HL-60 (cell line): ENCODE measurements around the gene MYLK4.

Source experiments
- DNase-seq, 2 experiments: peaks; one replicate each; pipeline ENCODE4 v3.0.0-alpha.2; 2010 to 2020; ENCODE audit warnings: low read depth in 1 of 2, low spot score in 1 of 2
- H3K27ac ChIP-seq: fragments of 250-450 bp; sonication (Bioruptor Pico); replicated peaks from 2 replicates; pipeline ENCODE4 v1.5.1; 2020; ENCODE audit warnings: mild to moderate bottlenecking, moderate library complexity
- H3K27me3 ChIP-seq: fragments of 250-450 bp; sonication (Bioruptor Pico); 2 replicates; pipeline ENCODE4 v1.5.1; 2021; ENCODE audit warnings: mild to moderate bottlenecking, moderate library complexity; ENCODE audit not compliant: insufficient read depth, poor library complexity, severe bottlenecking
- H3K4me3 ChIP-seq: replicated peaks from 2 replicates; pipeline ENCODE4 v1.5.1; 2011; ENCODE audit warnings: mild to moderate bottlenecking, control low read depth, low read length; ENCODE audit not compliant: insufficient read depth
- CTCF ChIP-seq: IDR thresholded peaks from one replicate; pipeline ENCODE4 v1.5.1; 2011; ENCODE audit warnings: low read length, control low read depth, inconsistent platforms; ENCODE audit not compliant: insufficient read depth
- GABPA ChIP-seq: IDR thresholded peaks from 2 replicates; pipeline ENCODE4 v1.6.1; 2012; ENCODE audit warnings: low read depth
- POLR2AphosphoS5 ChIP-seq: IDR thresholded peaks from 2 replicates; pipeline ENCODE4 v1.6.1; 2012; ENCODE audit warnings: low read depth
- REST ChIP-seq: IDR thresholded peaks from 2 replicates; pipeline ENCODE4 v1.6.1; 2012; ENCODE audit warnings: low read depth; ENCODE audit not compliant: insufficient replicate concordance
- SPI1 ChIP-seq: IDR thresholded peaks from 2 replicates; pipeline ENCODE4 v1.6.1; 2012; ENCODE audit warnings: low read depth, mild to moderate bottlenecking, borderline replicate concordance

The MYLK4 gene

GRCh38 chr6:2751871-2752270, 1.1 kb upstream of the MYLK4 start:
- Histone ChIP-seq H3K4me3 (no peak overlapping the region), H3K27ac (no peak overlapping the region), H3K27me3 (no peaks in the 10 kb centered on the region)
- TF ChIP-seq SPI1 (no peak), REST (no peak), GABPA (no peak), CTCF (no peak), POLR2AphosphoS5 (no peak)
- DNase-seq = no peak

GRCh38 chr6:2749969-2750600, 637 bp downstream of the MYLK4 start:
- DNase-seq = peak in 1 of 2 experiments; percentile 69
- no peak overlapping the region for H3K4me3 ChIP-seq
- no peak overlapping the region for H3K27ac ChIP-seq
- no peaks in the 10 kb centered on the region for H3K27me3 ChIP-seq
- TF ChIP-seq CTCF = peak; percentile 81
- no peak for TF ChIP-seq REST

- TF ChIP-seq CTCF (no peak), POLR2AphosphoS5 (no peak), GABPA (no peak), SPI1 (no peak), REST (no peak)
- DNase-seq = no peak
- no peaks in the 10 kb centered on the region for H3K27me3 ChIP-seq
- H3K27ac ChIP-seq = no peak overlapping the region
- H3K4me3 ChIP-seq = no peak overlapping the region
These were observed 2.5 kb downstream of the MYLK4 start for GRCh38 chr6:2748183-2748582.
